Urothelium cell line (cell line): ENCODE data around the gene MYO3A.
"Not testable (repeated sequence)": the region's sequence is repeated elsewhere in the genome, so short reads cannot be mapped to it uniquely, and the experiment has no call there.

Experiments used
- DNase-seq: peaks from one replicate; pipeline ENCODE4 v3.0.0; 2011; ENCODE audit warnings: low spot score, mixed read lengths
- FAIRE-seq: peaks from 2 replicates; lab custom pipeline; 2011; peaks lifted over from hg19 to GRCh38; lab: Jason Lieb, UNC

MYO3A gene

DNA sequence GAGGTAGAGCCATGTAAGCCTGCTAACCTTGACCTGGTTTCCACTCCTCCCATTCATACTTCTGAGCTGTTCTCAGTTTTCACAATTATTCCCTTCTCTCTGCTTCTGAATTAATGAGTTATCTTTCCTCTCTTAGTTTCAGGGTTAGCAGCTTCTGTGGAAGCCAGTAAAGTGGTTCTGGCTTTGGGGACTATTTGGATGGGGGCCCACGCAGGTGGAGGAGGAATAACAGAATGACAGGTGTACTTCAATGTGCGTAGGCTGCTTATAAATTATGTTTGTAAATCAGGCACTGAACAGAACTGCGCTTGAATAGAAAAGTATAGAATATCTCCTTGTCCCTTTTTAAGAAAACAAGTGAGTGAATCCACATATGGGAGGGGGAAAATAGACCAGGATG lies 153.6 kb downstream of the MYO3A start:
- no peak for DNase-seq
- no peak for FAIRE-seq

DNA sequence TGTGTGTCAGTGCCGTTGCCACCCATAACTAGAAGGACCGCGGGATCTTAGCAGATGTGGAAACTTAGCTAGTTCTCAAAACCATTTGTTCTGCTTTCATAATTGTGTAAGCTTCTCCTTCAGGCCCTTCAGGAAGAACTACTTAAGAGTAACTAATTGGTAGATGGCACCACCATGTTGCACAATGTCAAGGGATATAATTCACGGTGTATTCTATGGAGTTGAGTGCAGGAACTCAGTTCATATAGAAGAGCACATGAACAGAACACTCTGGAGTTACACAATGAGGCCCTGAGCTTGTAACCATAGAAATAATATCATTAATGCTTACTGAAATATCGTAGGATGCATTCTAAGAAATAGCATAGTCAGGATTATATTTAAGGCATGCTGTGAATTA lies 156.0 kb downstream of the MYO3A start:
- no peak for FAIRE-seq
- DNase-seq = no peak

DNA sequence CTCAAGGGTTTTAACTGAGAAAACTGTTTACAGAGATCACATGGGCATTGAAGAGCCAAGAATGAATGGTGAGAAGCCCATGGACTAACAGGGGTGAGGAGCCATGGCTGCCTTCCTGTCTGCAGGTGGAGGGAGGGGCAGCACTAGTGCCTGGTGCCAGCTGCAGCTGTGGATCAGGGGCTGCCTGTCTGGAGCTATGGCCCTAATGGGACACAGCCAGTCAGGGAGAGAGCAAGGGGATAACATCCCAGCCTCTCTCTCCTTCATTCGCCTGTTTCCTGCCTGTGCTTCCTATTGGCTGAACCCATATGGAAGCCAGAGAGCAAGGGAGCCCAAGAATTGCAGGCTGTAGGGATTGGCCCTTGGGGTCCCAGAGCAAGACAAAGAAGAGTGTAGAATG lies 156.7 kb downstream of the MYO3A start:
- DNase-seq = no peak
- FAIRE-seq = no peak

DNA sequence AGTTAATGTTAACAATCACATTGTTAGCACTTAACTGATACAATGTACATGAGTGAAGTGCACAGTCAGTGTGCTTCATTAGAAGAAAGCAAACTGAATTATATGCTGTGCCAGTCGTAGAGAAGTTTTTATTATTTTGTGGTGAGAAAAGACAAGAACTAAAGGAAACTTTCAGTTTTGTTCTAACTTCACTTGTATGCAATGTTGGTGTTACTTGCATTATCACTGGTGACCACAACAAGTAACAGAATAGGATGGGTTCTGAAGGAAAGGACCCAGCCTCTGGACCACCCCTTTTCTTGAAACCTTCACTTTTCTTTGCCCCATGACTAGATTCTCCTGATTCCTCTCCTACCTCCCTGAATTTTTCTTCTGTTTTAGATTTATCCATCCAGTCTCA lies 159.2 kb downstream of the MYO3A start:
- DNase-seq = no peak
- FAIRE-seq = no peak

DNA sequence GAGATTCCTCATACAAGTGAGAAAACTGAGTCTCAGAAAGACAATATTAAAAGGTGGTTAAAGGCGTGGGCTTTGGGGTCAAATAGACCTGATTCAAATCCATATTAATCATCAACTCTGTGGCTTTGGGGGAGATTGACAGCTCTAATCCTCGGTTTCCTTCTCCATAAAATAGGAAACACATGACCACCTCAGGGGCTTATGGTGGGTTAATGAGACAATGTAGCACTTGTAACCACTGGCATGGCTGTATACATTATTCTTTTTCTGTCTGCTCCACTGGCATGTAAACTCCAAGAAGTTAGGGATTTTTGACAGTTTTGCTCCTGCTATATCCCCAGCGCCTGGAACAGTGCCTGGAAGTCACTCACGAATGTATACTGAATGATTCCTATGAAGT lies 161.8 kb downstream of the MYO3A start:
- DNase-seq (no peak), FAIRE-seq (no peak)

DNA sequence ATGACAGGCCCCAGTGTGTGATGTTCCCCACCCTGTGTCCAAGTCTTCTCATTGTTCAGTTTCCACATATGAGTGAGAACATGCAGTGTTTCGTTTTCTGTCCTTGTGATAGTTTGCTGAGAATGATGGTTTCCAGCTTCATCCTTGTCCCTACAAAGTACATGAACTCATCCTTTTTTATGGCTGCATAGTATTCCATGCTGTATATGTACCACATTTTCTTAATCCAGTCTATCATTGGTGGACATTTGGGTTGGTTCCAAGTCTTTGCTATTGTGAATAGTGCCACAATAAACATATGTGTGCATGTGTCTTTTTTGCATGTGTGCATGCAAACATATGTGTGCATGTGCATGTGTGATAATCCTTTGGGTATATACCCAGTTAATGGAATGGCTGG lies 163.5 kb downstream of the MYO3A start:
- FAIRE-seq, DNase-seq: not testable (repeated sequence)

DNA sequence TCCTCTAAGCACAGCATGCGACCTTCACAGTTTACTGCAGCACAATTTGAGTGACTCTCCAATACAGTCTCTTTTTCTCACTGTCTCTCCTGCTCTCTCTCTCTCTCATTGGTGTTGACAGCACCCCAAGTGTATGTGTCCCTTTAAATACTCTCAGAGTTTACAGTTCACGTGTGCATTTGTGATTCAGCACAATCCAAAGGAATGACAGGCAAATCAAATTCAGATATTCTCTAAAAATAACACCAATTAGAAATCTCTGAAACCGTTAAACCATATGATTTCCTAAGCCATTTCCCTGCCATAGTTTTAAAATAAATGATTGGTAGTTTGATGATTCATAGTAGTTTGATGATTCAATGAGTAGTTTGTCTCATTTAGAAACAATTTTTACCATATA lies 178.5 kb downstream of the MYO3A start:
- FAIRE-seq (no peak), DNase-seq (no peak)

DNA sequence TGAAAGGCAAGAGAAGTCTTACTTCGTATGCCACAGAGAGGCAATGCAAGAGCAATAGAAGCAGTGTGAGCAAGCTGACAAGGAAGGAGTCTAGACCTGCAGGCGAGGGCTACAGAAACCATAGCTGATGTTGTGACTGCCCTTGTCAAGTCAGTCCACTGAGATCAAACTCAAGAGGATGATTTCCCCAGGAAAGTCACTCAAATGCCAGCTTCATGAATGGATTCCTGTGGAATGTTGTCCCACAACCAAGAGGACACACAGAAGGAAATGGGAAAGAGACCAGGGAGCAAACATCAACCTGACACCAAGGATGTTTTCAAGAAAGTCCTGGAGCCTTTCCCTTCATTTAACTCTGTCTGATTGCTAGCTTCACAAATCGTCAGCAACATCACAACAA lies 204.6 kb downstream of the MYO3A start:
- FAIRE-seq (no peak), DNase-seq (no peak)

DNA sequence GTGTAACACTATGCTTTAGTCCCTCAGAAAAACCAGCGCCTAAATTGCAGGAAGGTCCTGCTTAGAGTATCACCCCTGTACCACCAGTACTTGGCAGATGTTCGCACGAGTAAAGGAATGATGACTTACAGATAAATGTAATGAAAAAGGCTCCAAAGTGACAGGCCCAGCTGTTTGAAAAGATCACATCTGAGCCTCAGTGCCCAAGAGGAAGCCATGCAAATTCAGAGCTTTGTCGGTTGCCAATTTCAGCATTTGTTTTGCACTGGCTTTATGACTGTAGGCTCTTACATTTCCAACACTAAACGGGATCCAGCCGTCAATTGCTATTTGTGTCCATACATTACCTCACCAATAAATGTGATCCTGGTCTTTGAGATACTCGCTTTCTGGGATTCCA lies 222.0 kb downstream of the MYO3A start:
- DNase-seq (no peak), FAIRE-seq (no peak)

DNA sequence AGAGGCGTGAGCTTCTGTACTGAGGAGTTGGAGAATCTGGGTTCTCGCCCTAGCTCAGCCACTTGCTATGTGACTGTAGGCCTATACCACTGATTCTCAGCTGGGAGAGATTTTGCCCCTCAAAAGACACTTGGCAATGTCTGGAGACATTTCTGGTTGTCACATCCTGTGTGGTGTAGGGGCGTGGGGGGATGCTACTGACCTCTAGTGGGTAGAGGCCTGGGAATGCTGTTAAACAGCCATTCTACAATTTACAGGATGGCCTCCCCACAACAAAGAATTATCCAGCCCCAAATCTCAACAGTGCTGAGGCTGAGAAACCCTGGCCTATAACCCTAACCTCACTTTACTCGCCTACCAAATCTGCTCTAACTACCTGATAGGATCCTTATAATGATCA lies 223.7 kb downstream of the MYO3A start:
- FAIRE-seq (no peak), DNase-seq (no peak)

DNA sequence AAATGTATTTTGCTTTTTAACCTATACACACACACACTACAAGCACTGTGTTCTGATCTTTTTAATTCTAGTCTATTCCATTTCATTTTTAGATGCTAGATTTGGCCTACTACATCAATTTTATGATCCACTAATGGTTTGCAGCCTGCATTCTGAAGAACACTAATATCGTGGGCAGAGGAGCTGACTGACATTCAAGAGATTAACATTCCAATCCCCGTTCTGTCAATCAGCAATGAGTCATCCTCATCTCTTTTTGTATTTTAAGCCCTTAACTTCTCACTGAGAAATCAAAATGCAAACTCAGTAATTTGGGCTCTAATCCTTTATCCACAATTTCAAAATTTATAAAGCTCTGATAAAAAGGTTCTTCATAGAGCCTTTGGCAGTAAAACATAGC lies 235.4 kb downstream of the MYO3A start:
- no peak for FAIRE-seq
- no peak for DNase-seq

DNA sequence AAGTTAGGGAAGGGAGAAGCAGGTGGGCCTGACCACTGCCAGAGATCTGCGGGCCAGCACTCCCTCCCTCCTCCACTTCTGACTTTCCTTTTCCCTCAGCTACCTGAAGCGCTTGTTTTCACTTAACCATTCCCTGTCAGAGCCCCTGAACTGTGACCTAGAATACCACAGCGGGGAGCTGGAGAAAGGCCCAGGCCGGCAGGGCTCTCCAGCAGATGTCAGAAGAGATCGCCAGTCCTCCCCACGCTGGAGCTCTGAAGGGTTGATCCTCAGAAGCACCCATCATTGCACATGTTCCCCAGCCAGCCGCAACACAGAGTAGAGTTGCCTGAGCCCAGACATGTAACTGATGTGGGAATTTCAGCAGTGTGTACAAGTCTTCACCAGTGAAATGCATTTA lies 238.1 kb downstream of the MYO3A start:
- no peak for DNase-seq
- FAIRE-seq = no peak

DNA sequence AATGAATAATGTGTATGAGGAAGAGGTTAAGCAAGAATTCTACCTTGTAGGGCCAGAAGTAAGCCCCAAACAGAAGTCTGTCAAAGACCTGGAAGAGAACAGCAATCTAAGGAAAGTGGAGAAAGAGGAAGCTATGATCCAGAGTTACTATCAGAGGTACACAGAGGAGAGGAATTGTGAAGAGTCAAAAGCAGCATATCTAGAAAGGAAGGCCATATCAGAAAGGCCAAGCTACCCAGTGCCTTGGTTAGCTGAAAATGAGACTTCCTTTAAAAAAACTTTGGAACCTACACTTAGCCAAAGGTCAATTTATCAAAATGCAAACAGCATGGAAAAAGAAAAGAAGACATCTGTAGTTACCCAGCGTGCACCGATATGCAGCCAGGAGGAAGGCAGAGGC lies 239.8 kb downstream of the MYO3A start:
- FAIRE-seq (no peak), DNase-seq (no peak)

DNA sequence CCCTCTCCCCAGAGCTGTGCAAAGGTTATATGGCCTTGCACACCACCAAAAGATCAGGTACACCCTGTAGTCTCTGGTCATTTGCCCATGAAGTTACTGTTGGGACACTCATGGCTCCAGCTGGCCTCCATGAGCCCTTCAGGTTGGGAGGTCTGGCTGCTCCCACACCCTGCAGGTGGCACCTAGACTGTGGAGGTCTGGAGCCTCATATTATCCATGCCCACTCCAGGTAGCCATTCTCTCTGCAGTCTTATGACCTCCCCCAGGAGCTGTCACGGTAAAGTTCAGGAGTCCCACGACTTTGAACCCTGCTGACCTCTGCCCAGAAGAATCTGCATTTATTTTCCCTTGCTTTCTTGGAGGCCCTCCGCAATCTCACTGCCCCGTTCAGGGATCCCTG lies 243.3 kb downstream of the MYO3A start:
- no peak for DNase-seq
- no peak for FAIRE-seq

DNA sequence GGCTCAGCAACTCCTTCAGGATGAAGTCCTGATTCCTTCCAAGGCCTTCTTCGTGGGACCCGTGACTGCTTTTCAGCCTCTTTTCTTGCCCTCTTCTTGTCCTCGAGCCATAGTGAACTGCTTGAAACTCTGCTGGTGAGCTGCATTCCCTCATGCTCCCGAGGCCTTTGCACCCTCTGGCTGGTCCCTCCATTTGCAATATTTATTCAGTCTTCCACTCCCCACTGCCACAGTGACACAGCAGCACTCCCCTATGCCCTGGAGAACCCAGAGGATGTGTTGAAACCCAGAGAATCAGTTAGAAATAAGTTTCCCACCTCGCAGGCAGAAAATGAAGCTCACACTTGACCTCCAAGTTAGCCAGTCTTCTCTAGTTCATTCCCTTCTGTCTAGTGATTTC lies 260.2 kb downstream of the MYO3A start:
- FAIRE-seq = no peak
- DNase-seq = no peak

DNA sequence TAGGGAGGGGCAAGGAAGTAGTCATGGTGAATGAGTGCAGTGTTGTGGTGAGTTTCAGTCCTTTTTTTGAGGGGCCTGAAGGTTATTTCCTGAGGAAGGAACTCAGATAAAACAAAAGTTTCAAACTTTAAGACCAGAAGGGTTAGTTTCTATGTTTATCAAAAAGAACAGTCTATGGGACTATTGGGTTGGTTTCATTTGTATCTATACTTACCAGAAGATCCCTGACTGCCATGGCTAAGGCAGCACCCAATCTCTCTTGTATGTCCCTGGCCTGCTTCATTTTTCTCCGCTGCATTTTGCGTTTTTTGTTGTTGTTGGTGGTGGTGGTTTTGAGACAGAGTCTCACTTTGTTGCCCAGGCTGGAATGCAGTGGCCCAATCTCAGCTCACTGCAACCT lies 263.2 kb downstream of the MYO3A start:
- no peak for FAIRE-seq
- no peak for DNase-seq

DNA sequence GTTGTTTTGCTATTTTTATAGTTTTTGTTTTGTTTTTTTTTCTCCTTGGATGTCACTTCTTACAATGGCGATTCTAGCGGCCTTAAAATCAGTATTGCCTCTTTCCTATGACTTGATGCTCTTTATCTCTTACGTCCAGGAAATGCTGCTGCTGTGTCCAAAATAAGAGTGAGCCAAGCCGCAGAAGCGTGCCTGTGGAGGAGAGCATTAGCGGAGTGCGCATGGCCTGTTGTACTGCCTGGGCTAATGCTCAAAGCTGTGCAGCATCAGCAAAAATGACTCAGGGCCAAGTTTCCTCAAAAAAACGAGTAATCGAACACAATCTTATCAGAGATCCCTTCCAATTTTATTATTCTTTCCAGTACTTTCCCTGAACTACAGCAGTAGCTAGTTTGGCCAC lies 264.1 kb downstream of the MYO3A start:
- FAIRE-seq (no peak), DNase-seq (no peak)

DNA sequence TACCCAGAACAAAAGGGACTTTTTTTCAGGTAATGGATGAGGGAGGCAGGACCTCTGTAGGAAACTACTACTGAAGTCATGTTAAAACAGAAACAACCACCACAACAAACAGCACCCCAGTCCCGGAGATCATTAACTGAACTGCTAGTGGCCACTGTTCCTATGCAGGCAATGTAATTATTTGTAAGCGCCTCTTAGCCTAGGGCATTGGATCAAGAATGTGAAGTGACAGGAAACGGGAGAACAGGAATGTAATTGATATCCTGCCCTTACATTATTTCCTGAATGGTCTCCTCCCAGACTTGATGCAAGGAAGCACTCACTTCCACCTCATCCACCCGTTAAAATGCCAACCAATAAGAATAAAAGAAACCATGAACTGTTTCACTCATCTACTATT lies 265.8 kb downstream of the MYO3A start:
- DNase-seq (no peak), FAIRE-seq (no peak)

DNA sequence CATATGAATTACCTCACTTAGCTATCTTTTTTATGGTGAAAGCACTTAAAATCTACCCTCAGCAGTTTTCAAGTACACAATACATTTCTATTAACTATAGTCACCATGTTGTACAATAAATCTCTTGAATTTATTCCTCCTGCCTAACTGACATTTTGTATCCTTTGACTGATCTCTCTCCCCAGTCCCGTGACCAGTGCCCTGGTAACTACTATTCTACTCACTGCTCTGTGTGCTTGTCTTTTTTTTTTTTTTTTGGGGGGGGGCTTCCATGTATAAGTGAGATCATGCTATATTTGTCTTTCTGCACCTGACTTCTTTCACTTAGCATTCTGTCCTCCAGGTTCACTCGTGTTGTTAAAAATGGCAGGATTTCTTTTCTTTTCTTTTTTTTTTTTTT lies 271.2 kb downstream of the MYO3A start:
- DNase-seq (no peak), FAIRE-seq (no peak)

DNA sequence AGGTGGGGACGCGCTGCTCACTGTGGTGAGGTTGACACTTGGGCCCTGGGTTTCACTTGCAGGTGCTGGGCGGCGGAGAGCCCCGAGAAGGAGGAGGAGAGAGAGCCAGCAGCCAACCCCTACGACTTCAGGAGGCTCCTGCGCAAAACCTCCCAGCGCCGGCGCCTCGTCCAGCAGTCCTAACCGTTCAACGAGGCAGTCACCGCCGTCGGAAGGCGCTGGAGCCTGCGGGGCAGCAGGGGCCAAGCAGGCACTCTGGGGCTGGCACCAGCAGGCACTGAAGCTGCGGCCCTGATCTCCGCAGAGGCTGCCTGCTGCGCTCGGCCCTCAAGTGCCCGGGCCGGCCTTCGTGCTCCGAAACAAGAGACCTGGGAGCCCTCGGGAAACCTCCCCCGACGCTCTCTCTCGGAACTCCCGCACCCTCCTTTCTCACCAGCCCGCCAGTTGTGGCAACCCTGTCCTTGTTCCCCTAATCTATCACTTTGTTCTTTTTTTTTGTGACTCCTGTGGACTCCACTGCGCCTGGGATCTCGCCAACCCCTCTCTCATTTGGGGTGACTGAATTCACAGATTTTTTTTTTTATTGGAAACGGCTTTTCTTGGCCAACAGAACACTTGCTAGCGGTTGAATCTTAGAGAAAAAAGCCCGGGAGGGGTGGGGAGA lies 277.9 kb downstream of the MYO3A start:
- FAIRE-seq (no peak), DNase-seq (no peak)

DNA sequence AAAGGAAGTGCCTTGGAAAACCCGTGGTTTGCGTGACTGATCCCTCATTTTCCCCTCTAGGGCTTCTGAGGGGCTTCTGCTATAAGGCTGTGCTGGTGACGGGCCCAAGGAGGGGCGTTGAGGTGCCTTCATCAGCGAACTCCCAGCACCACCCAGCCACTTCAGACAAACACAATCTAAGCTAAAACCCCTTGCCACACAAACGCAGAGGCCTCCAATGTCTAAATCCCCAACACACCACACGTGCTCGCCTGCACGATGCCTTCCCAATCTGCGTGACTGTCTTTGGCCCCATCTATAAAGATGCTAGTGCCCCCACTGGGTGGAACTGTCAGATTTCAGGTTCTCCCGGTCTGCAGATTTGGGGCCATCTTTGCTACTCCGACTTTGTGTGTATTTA lies 278.5 kb downstream of the MYO3A start:
- FAIRE-seq (no peak), DNase-seq (no peak)

DNA sequence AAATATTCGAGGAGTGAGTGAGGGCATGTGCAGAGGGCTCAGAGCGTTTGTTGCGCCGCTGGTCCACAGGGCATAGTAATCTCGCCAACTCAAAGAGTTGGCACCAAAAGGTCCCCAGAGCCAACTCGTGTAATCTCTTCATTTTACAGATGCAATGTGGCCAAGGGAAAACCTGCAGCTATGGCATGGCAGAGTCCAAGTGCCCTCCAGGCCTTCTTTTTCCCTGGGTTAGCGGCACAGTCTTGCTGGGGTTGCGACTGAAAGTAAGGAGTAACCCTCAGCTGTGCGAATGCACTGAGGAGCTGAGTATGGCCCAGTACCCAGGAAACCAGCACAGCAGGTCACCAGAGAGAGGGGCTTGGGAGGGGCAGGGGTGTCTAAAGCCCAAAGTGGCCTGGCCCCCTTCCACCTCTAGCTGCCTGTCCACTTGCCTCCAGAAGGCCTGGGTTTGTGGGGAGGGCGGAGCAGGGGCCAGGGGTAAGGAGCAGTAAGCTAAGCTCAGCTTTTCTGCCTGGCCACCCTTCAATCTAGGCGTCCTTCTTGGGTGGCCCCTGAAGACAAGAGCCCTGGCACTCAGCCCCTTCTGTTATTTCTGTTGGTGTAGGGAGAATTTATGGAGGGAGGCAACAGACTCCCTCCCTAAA lies 279.2 kb downstream of the MYO3A start:
- DNase-seq (no peak), FAIRE-seq (no peak)

DNA sequence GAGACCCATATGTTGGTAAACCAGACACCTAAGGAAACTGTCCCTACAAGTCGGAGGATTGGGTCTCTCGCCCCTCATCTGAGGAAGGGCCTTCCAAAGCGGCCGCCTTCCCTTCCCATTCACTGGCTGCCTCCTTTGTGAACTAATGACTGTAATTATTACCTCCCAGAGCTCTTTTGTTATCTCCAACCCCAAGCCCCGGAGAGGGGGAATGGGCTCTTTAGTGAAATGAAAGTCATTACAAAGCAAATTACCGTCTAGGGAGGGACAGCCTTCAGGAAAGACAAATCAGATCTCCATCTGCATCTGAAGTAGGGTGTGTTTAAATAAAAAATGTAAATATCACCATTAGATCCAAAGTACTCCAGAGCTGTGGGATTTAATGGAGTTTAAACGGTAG lies 280.0 kb downstream of the MYO3A start:
- FAIRE-seq = no peak
- DNase-seq = no peak
